HCT116 (cell line): Measurements from ENCODE around the gene SCG3.

Experiments
- CEBPB ChIP-seq: IDR thresholded peaks from 2 replicates; pipeline ENCODE4 v1.6.1; 2012; ENCODE audit warnings: low read depth
- EZH2 ChIP-seq: fragments of 200-600 bp; sonication (generic); IDR thresholded peaks from 2 replicates; pipeline ENCODE4 v1.6.1; 2017; ENCODE audit warnings: antibody characterized with exemption, mixed run types
- EZH2phosphoT487 ChIP-seq: fragments of 200-600 bp; IDR thresholded peaks from 2 replicates; pipeline ENCODE4 v1.6.1; 2018; ENCODE audit warnings: antibody characterized with exemption, borderline replicate concordance
- POLR2A ChIP-seq: IDR thresholded peaks from 2 replicates; pipeline ENCODE4 v1.7.0; 2011; ENCODE audit warnings: borderline replicate concordance; ENCODE audit not compliant: insufficient read depth, insufficient read length; ENCODE audit errors: extremely low read depth
- SIN3A ChIP-seq: IDR thresholded peaks from 2 replicates; pipeline ENCODE4 v1.6.1; 2012; ENCODE audit warnings: low read depth
- YY1 ChIP-seq: IDR thresholded peaks from 2 replicates; pipeline ENCODE4 v1.6.1; 2011; ENCODE audit warnings: low read length, low read depth, moderate library complexity, mild to moderate bottlenecking; ENCODE audit not compliant: insufficient replicate concordance; ENCODE audit errors: extremely low read depth
- ZFX ChIP-seq: fragments of 450-650 bp; IDR thresholded peaks from 2 replicates; pipeline ENCODE4 v1.6.1; 2017
- ZNF274 ChIP-seq: fragments of 200-500 bp; sonication (Bioruptor generic); IDR thresholded peaks from 2 replicates; pipeline ENCODE4 v1.6.1; 2014; ENCODE audit warnings: mild to moderate bottlenecking, low read depth, low read length, inconsistent platforms
- TF ChIP-seq, protein P1 (sequence below), 3 experiments: fragments of 200-600 bp in 1 of 3; sonication (generic) in 1 of 3; IDR thresholded peaks in 2 of 3; conservative IDR thresholded peaks in 1 of 3; 2 replicates each; pipeline ENCODE4 v1.5.1; 2012 to 2017; ENCODE audit warnings: low read depth in 2 of 3, low read length in 2 of 3, antibody characterized with exemption in 1 of 3, borderline replicate concordance in 1 of 3, control low read depth in 1 of 3, mild to moderate bottlenecking in 1 of 3, mixed read lengths in 1 of 3, mixed run types in 1 of 3, moderate library complexity in 1 of 3; ENCODE audit not compliant: insufficient read depth in 1 of 3
- TF ChIP-seq, protein P2 (sequence below): IDR thresholded peaks from 2 replicates; pipeline ENCODE4 v1.6.1; 2012; ENCODE audit warnings: low read depth

DNA sequence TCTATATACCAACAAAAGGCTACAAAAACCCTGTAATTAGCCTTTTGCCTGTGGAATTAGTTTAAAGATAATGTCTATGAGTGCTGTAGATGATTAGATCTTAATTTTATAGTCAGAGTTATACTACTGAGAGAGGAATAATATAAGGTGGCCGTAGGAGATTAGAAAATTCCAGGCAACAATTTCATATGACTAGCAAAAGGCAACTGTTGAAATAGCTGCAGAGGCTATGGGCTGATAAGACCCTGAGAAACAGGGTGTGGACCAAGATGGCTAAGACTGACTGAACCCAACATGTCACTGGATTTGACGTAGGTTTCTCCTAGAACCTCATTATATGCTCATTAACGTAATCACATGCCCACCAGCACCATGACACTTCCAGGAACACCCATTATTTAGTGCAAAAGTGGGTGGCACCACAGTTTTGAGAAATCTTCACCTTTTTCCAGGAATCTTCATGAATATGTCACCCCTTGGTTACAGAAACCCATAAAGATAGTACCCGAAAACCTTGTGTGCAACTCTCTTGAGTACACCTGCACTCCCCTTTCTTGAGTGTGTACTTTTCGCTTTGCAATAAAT lies 29.1 kb upstream of the SCG3 start:
- TF ChIP-seq ZFX (no peak), YY1 (no peak), POLR2A (no peak), SIN3A (no peak), EZH2phosphoT487 (no peak), EZH2 (no peak), ZNF274 (no peak), CEBPB (no peak)
- TF ChIP-seq, protein P1, sequence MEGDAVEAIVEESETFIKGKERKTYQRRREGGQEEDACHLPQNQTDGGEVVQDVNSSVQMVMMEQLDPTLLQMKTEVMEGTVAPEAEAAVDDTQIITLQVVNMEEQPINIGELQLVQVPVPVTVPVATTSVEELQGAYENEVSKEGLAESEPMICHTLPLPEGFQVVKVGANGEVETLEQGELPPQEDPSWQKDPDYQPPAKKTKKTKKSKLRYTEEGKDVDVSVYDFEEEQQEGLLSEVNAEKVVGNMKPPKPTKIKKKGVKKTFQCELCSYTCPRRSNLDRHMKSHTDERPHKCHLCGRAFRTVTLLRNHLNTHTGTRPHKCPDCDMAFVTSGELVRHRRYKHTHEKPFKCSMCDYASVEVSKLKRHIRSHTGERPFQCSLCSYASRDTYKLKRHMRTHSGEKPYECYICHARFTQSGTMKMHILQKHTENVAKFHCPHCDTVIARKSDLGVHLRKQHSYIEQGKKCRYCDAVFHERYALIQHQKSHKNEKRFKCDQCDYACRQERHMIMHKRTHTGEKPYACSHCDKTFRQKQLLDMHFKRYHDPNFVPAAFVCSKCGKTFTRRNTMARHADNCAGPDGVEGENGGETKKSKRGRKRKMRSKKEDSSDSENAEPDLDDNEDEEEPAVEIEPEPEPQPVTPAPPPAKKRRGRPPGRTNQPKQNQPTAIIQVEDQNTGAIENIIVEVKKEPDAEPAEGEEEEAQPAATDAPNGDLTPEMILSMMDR (IDR thresholded peaks at IDR 0.05 in 2 of 3, conservative IDR thresholded peaks at IDR 0.05 in 1 of 3; ENCODE audit: borderline replicate concordance in 1 of 3, insufficient read depth in 1 of 3, low read depth in 2 of 3, low read length in 2 of 3) = no peak
- TF ChIP-seq, protein P2, sequence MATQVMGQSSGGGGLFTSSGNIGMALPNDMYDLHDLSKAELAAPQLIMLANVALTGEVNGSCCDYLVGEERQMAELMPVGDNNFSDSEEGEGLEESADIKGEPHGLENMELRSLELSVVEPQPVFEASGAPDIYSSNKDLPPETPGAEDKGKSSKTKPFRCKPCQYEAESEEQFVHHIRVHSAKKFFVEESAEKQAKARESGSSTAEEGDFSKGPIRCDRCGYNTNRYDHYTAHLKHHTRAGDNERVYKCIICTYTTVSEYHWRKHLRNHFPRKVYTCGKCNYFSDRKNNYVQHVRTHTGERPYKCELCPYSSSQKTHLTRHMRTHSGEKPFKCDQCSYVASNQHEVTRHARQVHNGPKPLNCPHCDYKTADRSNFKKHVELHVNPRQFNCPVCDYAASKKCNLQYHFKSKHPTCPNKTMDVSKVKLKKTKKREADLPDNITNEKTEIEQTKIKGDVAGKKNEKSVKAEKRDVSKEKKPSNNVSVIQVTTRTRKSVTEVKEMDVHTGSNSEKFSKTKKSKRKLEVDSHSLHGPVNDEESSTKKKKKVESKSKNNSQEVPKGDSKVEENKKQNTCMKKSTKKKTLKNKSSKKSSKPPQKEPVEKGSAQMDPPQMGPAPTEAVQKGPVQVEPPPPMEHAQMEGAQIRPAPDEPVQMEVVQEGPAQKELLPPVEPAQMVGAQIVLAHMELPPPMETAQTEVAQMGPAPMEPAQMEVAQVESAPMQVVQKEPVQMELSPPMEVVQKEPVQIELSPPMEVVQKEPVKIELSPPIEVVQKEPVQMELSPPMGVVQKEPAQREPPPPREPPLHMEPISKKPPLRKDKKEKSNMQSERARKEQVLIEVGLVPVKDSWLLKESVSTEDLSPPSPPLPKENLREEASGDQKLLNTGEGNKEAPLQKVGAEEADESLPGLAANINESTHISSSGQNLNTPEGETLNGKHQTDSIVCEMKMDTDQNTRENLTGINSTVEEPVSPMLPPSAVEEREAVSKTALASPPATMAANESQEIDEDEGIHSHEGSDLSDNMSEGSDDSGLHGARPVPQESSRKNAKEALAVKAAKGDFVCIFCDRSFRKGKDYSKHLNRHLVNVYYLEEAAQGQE = no peak
